Memory B cell (primary cell): ENCODE measurements around the gene TMED6.
A peak's percentile ranks its signal among the peaks of the same experiment; 100 is the strongest.
"Not testable (repeated sequence)": the region's sequence is repeated elsewhere in the genome, so short reads cannot be mapped to it uniquely, and the experiment has no call there.

Experiments used
- ATAC-seq: fragments of 150-1000 bp; cut with Tn5 transposase; 2 replicates; pipeline ENCODE4 v1.10.0; 2021; ENCODE audit warnings: low read depth, mild to moderate bottlenecking, moderate library complexity
- DNase-seq, 2 donors: peaks; one replicate each; pipeline ENCODE4 v3.0.0; 2022; ENCODE audit warnings: low spot score in 2 of 2
- H3K27ac Mint-ChIP-seq: one replicate; pipeline ENCODE4 v1.8.0; 2022; ENCODE audit warnings: mild to moderate bottlenecking, moderate library complexity, mixed read lengths
- H3K27me3 Mint-ChIP-seq: one replicate; pipeline ENCODE4 v1.8.0; 2022; ENCODE audit warnings: mixed read lengths
- H3K36me3 Mint-ChIP-seq: one replicate; pipeline ENCODE4 v1.8.0; 2022; ENCODE audit warnings: mild to moderate bottlenecking, mixed read lengths
- H3K4me1 Mint-ChIP-seq: one replicate; pipeline ENCODE4 v1.8.0; 2022; ENCODE audit warnings: mixed read lengths
- H3K4me3 Mint-ChIP-seq: one replicate; pipeline ENCODE4 v1.8.0; 2022; ENCODE audit warnings: mild to moderate bottlenecking, moderate library complexity, mixed read lengths
- H3K9me3 Mint-ChIP-seq: one replicate; pipeline ENCODE4 v1.8.0; 2022; ENCODE audit warnings: mixed read lengths

Gene TMED6

DNA sequence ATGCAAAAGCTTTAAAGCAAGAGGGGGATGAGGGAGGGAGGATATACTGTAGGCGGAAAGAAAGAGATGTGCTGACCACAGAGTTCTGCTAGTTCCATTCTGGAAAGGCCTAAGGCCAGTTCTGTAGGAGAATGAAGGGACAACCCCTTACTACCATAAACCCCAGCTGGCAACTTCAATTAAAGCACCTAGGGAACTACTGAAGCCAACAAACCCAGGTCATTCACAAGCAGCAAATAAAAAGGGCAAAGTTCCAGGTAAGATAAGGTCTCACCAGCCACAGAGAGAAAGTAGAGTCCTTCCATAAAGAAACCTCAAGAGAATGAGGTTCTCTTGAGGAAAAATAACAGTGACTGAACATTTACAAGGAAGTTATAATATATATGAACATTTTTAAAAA, 21.4 kb upstream of the TMED6 start:
- no peaks in the 10 kb centered on the region for H3K27me3 Mint-ChIP-seq
- DNase-seq (no peak), ATAC-seq (no peak)
- peaks cover 26% of the 10 kb centered on the region for H3K36me3 Mint-ChIP-seq
- peaks cover 31% of the 10 kb centered on the region for H3K4me1 Mint-ChIP-seq
- peaks cover 3% of the 10 kb centered on the region for H3K9me3 Mint-ChIP-seq
- H3K27ac Mint-ChIP-seq, result peak overlapping the region; percentile 82
- H3K4me3 Mint-ChIP-seq, result no peak overlapping the region

DNA sequence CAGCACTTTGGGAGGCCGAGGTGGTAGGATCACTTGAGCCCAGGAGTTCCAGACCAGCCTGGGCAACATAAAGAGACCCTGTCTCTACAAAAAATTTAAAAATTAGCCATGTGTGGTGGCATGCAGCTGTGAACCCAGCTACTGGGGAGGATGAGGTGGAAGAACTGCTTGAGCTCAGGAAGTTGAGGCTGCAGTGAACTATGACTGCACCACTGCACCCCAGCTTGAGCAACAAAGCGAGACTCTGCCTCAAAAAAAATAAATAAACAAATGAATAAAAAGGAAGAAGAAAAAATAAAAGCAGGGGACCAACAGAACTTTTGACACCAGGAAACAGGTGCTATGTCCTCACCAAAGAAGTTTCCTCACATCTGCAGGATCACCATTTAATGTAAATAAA, 20.0 kb upstream of the TMED6 start:
- Mint-ChIP-seq H3K4me1 (peaks cover 28% of the 10 kb centered on the region), H3K27me3 (no peaks in the 10 kb centered on the region), H3K27ac (peak overlapping the region; percentile 88), H3K4me3 (peak overlapping the region; percentile 64), H3K9me3 (peaks cover 3% of the 10 kb centered on the region), H3K36me3 (peaks cover 24% of the 10 kb centered on the region)
- peak in 1 of 2 donors; percentile 12 for DNase-seq
- peak; percentile 93 for ATAC-seq

GRCh38 chr16:69368866-69369265, 17.3 kb upstream of the TMED6 start:
- peaks cover 34% of the 10 kb centered on the region for H3K36me3 Mint-ChIP-seq

GRCh38 chr16:69367980-69368379, 16.4 kb upstream of the TMED6 start:
- Mint-ChIP-seq H3K27ac (peak overlapping the region; percentile 33), H3K27me3 (no peaks in the 10 kb centered on the region), H3K4me1 (peaks cover 32% of the 10 kb centered on the region), H3K36me3 (peaks cover 31% of the 10 kb centered on the region), H3K9me3 (peaks cover 3% of the 10 kb centered on the region), H3K4me3 (no peak overlapping the region)
- ATAC-seq (no peak), DNase-seq (no peak)

More at GRCh38 chr16:69368866-69369265, 17.3 kb upstream of the TMED6 start:
- peaks cover 3% of the 10 kb centered on the region for H3K9me3 Mint-ChIP-seq
- DNase-seq (no peak), ATAC-seq (no peak)
- H3K27me3 Mint-ChIP-seq, result no peaks in the 10 kb centered on the region
- no peak overlapping the region for H3K4me3 Mint-ChIP-seq
- peak overlapping the region; percentile 84 for H3K27ac Mint-ChIP-seq
- H3K4me1 Mint-ChIP-seq, result peaks cover 37% of the 10 kb centered on the region

GRCh38 chr16:69366431-69366830, 14.8 kb upstream of the TMED6 start:
- H3K9me3 Mint-ChIP-seq, result peaks cover 3% of the 10 kb centered on the region
- no peak overlapping the region for H3K4me3 Mint-ChIP-seq
- peaks cover 33% of the 10 kb centered on the region for H3K4me1 Mint-ChIP-seq
- H3K27me3 Mint-ChIP-seq, result no peaks in the 10 kb centered on the region
- peak overlapping the region; percentile 65 for H3K27ac Mint-ChIP-seq
- no peak for DNase-seq
- no peak for ATAC-seq
- peaks cover 38% of the 10 kb centered on the region for H3K36me3 Mint-ChIP-seq

DNA sequence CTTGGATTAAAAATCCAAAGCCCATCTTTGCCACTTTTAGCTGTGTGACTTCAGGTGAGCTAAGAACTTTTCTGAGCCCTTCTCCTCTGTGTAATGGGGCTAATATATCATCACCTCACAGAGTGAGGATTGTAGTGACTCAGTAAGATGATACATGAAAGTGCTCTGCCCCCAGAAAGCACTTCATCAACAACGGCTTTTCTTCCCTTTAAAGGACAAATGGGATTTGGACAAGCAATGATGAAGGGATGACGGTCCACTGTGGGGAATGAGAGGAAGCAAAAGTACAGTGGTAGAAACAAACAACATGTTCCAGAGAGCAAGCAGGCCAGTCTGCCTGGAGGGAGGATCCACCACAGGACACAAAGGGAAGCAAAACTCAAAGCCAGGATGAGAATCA, 14.3 kb upstream of the TMED6 start:
- H3K4me3 Mint-ChIP-seq, result no peak overlapping the region
- DNase-seq, result no peak
- peak overlapping the region; percentile 65 for H3K27ac Mint-ChIP-seq
- H3K27me3 Mint-ChIP-seq, result no peaks in the 10 kb centered on the region
- peaks cover 40% of the 10 kb centered on the region for H3K36me3 Mint-ChIP-seq
- peaks cover 34% of the 10 kb centered on the region for H3K4me1 Mint-ChIP-seq
- no peak for ATAC-seq
- peaks cover 3% of the 10 kb centered on the region for H3K9me3 Mint-ChIP-seq

GRCh38 chr16:69364088-69364487, 12.5 kb upstream of the TMED6 start:
- ATAC-seq (no peak), DNase-seq (no peak)
- Mint-ChIP-seq H3K4me1 (peaks cover 23% of the 10 kb centered on the region), H3K36me3 (peaks cover 32% of the 10 kb centered on the region), H3K4me3 (no peak overlapping the region), H3K27ac (no peak overlapping the region), H3K9me3 (no peaks in the 10 kb centered on the region), H3K27me3 (no peaks in the 10 kb centered on the region)

GRCh38 chr16:69363281-69363717, 11.7 kb upstream of the TMED6 start:
- Mint-ChIP-seq H3K36me3 (peaks cover 32% of the 10 kb centered on the region), H3K4me3 (no peak overlapping the region), H3K27ac (no peak overlapping the region), H3K4me1 (peaks cover 23% of the 10 kb centered on the region), H3K27me3 (no peaks in the 10 kb centered on the region), H3K9me3 (no peaks in the 10 kb centered on the region)
- DNase-seq (no peak), ATAC-seq (no peak)

DNA sequence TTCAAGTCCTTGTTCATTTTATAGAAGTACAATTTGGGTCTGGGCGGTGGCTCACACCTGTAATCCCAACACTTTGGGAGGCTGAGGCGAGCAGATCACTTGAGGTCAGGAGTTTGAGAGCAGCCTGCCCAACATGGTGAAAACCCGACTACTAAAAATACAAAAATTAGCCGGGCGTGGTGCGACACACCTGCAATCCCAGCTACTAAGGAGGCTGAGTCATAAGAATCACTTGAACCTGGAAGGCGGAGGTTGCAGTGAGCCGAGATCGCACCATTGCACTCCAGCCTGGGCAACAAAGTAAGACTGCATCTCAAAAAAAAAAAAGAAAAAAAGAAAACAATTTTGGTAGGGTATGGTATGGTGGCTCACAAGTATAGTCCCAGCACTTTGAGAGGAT, 8.5 kb upstream of the TMED6 start:
- ATAC-seq, H3K4me3 Mint-ChIP-seq, H3K27me3 Mint-ChIP-seq, DNase-seq, H3K9me3 Mint-ChIP-seq, H3K27ac Mint-ChIP-seq: not testable (repeated sequence)
- Mint-ChIP-seq H3K4me1 (peaks cover 17% of the 10 kb centered on the region), H3K36me3 (peaks cover 25% of the 10 kb centered on the region)

- peaks cover 13% of the 10 kb centered on the region for H3K36me3 Mint-ChIP-seq
- H3K4me3 Mint-ChIP-seq, result no peak overlapping the region
- no peak overlapping the region for H3K27ac Mint-ChIP-seq
- H3K27me3 Mint-ChIP-seq, result no peaks in the 10 kb centered on the region
- ATAC-seq (no peak), DNase-seq (no peak)
- no peaks in the 10 kb centered on the region for H3K9me3 Mint-ChIP-seq
- H3K4me1 Mint-ChIP-seq, result peaks cover 10% of the 10 kb centered on the region
Observed at GRCh38 chr16:69350536-69351133, 951 bp downstream of the TMED6 start.

DNA sequence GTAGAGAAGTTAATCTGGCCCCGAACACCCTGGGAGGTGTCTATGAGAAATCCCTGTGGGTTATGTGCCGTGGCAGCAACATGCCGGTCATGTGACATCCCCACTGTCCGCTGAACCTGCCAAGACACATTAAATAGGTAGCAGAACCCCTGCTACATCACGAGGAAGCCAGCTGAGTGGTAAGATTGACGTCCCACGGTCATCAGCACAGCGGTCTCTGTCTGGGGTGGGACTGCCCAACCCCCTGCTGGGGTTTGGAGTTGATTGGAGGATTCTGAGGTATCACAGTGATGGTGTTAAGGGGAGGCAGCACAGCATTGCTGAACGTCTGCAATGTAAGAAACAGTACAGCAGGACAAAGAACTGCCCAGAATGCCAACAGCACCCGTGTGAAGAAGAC, 2.0 kb downstream of the TMED6 start:
- H3K9me3 Mint-ChIP-seq, result no peaks in the 10 kb centered on the region
- no peaks in the 10 kb centered on the region for H3K27me3 Mint-ChIP-seq
- H3K27ac Mint-ChIP-seq, result no peak overlapping the region
- H3K4me1 Mint-ChIP-seq, result peaks cover 10% of the 10 kb centered on the region
- peaks cover 10% of the 10 kb centered on the region for H3K36me3 Mint-ChIP-seq
- DNase-seq, result no peak
- ATAC-seq, result no peak
- no peak overlapping the region for H3K4me3 Mint-ChIP-seq

DNA sequence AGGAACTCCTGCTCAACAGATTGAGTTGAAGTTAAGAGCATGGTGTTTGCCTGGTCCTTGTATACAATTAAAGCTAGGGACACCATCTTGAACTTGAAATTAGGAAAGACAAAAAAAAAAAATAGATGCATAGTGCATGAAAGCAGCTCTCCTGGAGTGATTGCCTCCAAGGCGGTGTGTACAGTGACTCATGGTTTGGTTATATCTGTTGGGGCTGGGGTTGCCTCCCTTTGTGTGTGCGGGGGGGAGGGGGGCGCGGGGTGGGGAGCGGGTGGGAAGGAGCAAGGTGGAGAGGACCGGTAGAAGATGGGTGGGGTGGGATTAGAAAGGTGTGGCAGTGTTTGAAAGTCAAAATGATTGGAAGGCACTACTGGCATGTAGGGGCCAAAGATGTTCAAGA, 3.4 kb downstream of the TMED6 start:
- Mint-ChIP-seq H3K27me3 (no peaks in the 10 kb centered on the region), H3K4me1 (peaks cover 10% of the 10 kb centered on the region), H3K9me3 (no peaks in the 10 kb centered on the region), H3K4me3 (no peak overlapping the region), H3K27ac (no peak overlapping the region), H3K36me3 (peaks cover 9% of the 10 kb centered on the region)
- ATAC-seq, result no peak
- DNase-seq, result no peak

- no peak for DNase-seq
- Mint-ChIP-seq H3K4me1 (peaks cover 8% of the 10 kb centered on the region), H3K9me3 (no peaks in the 10 kb centered on the region), H3K27me3 (no peaks in the 10 kb centered on the region), H3K4me3 (no peak overlapping the region), H3K27ac (no peak overlapping the region), H3K36me3 (peaks cover 8% of the 10 kb centered on the region)
- no peak for ATAC-seq
Observed at GRCh38 chr16:69346683-69347082, 4.9 kb downstream of the TMED6 start.

DNA sequence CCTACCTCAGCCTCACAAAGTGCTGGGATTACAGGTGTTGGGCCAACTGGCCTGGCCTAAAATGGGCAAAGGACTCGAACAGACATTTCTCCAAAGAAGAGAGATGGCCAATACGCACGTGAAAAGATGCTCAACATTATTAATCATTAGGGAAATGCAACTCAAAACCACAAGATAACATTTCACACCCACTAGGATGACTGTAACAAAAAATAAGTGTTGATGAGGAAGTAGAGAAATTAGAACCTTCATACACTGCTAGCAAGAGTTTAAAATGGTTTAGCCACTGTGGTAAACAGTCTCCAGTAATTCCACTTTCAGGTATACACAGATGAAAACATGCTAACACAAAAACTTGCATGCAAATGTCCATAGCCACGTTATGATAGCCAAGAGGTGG, 5.7 kb downstream of the TMED6 start:
- H3K36me3 Mint-ChIP-seq, result peaks cover 9% of the 10 kb centered on the region
- peak overlapping the region; percentile 32 for H3K4me3 Mint-ChIP-seq
- no peaks in the 10 kb centered on the region for H3K27me3 Mint-ChIP-seq
- peak overlapping the region; percentile 65 for H3K27ac Mint-ChIP-seq
- peaks cover 8% of the 10 kb centered on the region for H3K4me1 Mint-ChIP-seq
- no peak for DNase-seq
- no peaks in the 10 kb centered on the region for H3K9me3 Mint-ChIP-seq
- ATAC-seq, result peak; percentile 64

DNA sequence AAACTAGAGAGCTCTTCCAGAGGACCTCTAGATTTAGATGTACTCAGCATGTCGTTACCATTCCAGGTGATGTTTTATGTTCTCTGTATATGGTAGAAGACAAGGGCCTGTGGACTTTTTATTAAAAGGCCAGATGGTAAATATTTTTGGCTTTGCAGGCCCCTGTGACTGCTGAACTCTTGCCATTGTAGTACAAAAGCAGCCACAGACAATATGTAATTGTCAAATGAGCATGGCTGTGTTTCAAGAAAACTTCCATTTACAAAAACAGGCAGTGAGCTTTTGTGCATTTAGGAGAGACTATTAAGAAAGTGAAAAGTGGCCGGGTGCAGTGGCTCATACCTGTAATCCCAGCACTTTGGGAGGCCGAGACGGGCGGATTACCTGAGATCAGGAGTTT, 7.4 kb downstream of the TMED6 start:
- DNase-seq, result no peak
- Mint-ChIP-seq H3K27me3 (no peaks in the 10 kb centered on the region), H3K4me3 (no peak overlapping the region), H3K27ac (no peak overlapping the region), H3K9me3 (no peaks in the 10 kb centered on the region), H3K36me3 (peaks cover 11% of the 10 kb centered on the region), H3K4me1 (peaks cover 14% of the 10 kb centered on the region)
- no peak for ATAC-seq
